ENCODE data around the gene CTH. TPM values are rescaled to one million over a fixed set of nuclear protein-coding genes. Genes with fewer than 3 reads are reported as not detected.

Gene CTH
- total and polyA plus RNA-seq, 2 donors (not counting 1 experiment from before 2014, with no cell fraction given) = 2.6 to 9.7 TPM

- no peaks in the 10 kb centered on the region for H4K20me1 ChIP-seq (ENCODE audit: control insufficient read depth, extremely low read depth, insufficient read depth, low read length)
- TF ChIP-seq EZH2 (IDR thresholded peaks at IDR 0.05; ENCODE audit: low read length, missing control alignments) = no peak
- TF ChIP-seq, protein P1, sequence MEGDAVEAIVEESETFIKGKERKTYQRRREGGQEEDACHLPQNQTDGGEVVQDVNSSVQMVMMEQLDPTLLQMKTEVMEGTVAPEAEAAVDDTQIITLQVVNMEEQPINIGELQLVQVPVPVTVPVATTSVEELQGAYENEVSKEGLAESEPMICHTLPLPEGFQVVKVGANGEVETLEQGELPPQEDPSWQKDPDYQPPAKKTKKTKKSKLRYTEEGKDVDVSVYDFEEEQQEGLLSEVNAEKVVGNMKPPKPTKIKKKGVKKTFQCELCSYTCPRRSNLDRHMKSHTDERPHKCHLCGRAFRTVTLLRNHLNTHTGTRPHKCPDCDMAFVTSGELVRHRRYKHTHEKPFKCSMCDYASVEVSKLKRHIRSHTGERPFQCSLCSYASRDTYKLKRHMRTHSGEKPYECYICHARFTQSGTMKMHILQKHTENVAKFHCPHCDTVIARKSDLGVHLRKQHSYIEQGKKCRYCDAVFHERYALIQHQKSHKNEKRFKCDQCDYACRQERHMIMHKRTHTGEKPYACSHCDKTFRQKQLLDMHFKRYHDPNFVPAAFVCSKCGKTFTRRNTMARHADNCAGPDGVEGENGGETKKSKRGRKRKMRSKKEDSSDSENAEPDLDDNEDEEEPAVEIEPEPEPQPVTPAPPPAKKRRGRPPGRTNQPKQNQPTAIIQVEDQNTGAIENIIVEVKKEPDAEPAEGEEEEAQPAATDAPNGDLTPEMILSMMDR (conservative IDR thresholded peaks at IDR 0.05 in 1 of 2, IDR thresholded peaks at IDR 0.05 in 1 of 2; ENCODE audit: low read depth in 1 of 2, low read length in 2 of 2) = no peak
- no peak overlapping the region for H3K4me3 ChIP-seq (replicated peaks in 1 of 4; ENCODE audit: control extremely low read depth in 1 of 4, insufficient read depth in 1 of 4, low read depth in 3 of 4, low read length in 4 of 4)
- no peak overlapping the region for H3K27ac ChIP-seq (ENCODE audit: insufficient read depth, low read length)
- no peak overlapping the region for H3K4me2 ChIP-seq (ENCODE audit: extremely low read depth, insufficient read depth, low read length)
- H3K9me3 ChIP-seq (ENCODE audit: control insufficient read depth, insufficient read depth, low read depth, low read length) = no peaks in the 10 kb centered on the region
- no peaks in the 10 kb centered on the region for H3K27me3 ChIP-seq (ENCODE audit: control insufficient read depth, insufficient read depth, low read length)
- H3K4me1 ChIP-seq (ENCODE audit: control insufficient read depth, extremely low read depth, insufficient read depth, low read length) = no peaks in the 10 kb centered on the region
- H3K9ac ChIP-seq (ENCODE audit: insufficient read depth, low read length) = no peak overlapping the region
- no peaks in the 10 kb centered on the region for H3K79me2 ChIP-seq (ENCODE audit: control insufficient read depth, insufficient read depth, low read length)
- DNase-seq (ENCODE audit: low read depth in 2 of 2) = no peak
- H3K36me3 ChIP-seq (ENCODE audit: control insufficient read depth, insufficient read depth, low read length) = no peaks in the 10 kb centered on the region
- H2AFZ ChIP-seq (ENCODE audit: low read length) = no peak overlapping the region
Observed at GRCh38 chr1:70384542-70384941, 26.5 kb upstream of the CTH start.

DNA sequence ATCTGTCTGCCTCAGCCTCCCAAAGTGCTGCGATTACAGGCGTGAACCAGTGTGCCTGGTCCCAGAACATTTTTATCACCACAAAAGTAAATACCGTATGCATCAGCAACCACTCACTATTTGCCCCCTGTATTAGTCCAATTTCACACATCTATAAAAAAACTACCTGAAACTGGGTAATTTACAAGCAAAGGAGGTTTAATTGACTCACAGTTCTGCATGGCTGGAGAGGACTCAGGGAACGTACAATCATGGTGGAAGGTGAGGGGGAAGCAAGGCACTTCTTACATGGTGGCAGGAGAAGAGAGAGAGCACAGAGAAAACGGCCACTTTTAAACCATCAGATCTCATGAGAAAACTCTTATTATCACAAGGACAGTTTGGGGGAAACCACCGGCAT lies 25.6 kb upstream of the CTH start:
- H3K9me3 ChIP-seq (ENCODE audit: control insufficient read depth, insufficient read depth, low read depth, low read length) = no peaks in the 10 kb centered on the region
- TF ChIP-seq, protein P1 (conservative IDR thresholded peaks at IDR 0.05 in 1 of 2, IDR thresholded peaks at IDR 0.05 in 1 of 2; ENCODE audit: low read depth in 1 of 2, low read length in 2 of 2) = no peak
- TF ChIP-seq EZH2 (IDR thresholded peaks at IDR 0.05; ENCODE audit: low read length, missing control alignments) = no peak
- no peak for DNase-seq (ENCODE audit: low read depth in 2 of 2)
- H2AFZ ChIP-seq (ENCODE audit: low read length) = no peak overlapping the region
- no peaks in the 10 kb centered on the region for H4K20me1 ChIP-seq (ENCODE audit: control insufficient read depth, extremely low read depth, insufficient read depth, low read length)
- no peaks in the 10 kb centered on the region for H3K79me2 ChIP-seq (ENCODE audit: control insufficient read depth, insufficient read depth, low read length)
- no peak overlapping the region for H3K27ac ChIP-seq (ENCODE audit: insufficient read depth, low read length)
- H3K4me3 ChIP-seq (replicated peaks in 1 of 4; ENCODE audit: control extremely low read depth in 1 of 4, insufficient read depth in 1 of 4, low read depth in 3 of 4, low read length in 4 of 4) = no peak overlapping the region
- no peak overlapping the region for H3K9ac ChIP-seq (ENCODE audit: insufficient read depth, low read length)
- H3K4me1 ChIP-seq (ENCODE audit: control insufficient read depth, extremely low read depth, insufficient read depth, low read length) = no peaks in the 10 kb centered on the region
- no peaks in the 10 kb centered on the region for H3K36me3 ChIP-seq (ENCODE audit: control insufficient read depth, insufficient read depth, low read length)
- H3K4me2 ChIP-seq (ENCODE audit: extremely low read depth, insufficient read depth, low read length) = no peak overlapping the region
- H3K27me3 ChIP-seq (ENCODE audit: control insufficient read depth, insufficient read depth, low read length) = no peaks in the 10 kb centered on the region

- TF ChIP-seq, protein P1 (conservative IDR thresholded peaks at IDR 0.05 in 1 of 2, IDR thresholded peaks at IDR 0.05 in 1 of 2; ENCODE audit: low read depth in 1 of 2, low read length in 2 of 2) = no peak
- no peak for TF ChIP-seq EZH2 (IDR thresholded peaks at IDR 0.05; ENCODE audit: low read length, missing control alignments)
- H3K79me2 ChIP-seq (ENCODE audit: control insufficient read depth, insufficient read depth, low read length) = no peaks in the 10 kb centered on the region
- no peak overlapping the region for H2AFZ ChIP-seq (ENCODE audit: low read length)
Observed at GRCh38 chr1:70386121-70386520, 24.9 kb upstream of the CTH start.

More at GRCh38 chr1:70386121-70386520, 24.9 kb upstream of the CTH start:
- Histone ChIP-seq H3K9me3 (ENCODE audit: control insufficient read depth, insufficient read depth, low read depth, low read length) (no peaks in the 10 kb centered on the region), H4K20me1 (ENCODE audit: control insufficient read depth, extremely low read depth, insufficient read depth, low read length) (no peaks in the 10 kb centered on the region), H3K27ac (ENCODE audit: insufficient read depth, low read length) (no peak overlapping the region), H3K27me3 (ENCODE audit: control insufficient read depth, insufficient read depth, low read length) (no peaks in the 10 kb centered on the region), H3K36me3 (ENCODE audit: control insufficient read depth, insufficient read depth, low read length) (no peaks in the 10 kb centered on the region), H3K9ac (ENCODE audit: insufficient read depth, low read length) (no peak overlapping the region), H3K4me3 (replicated peaks in 1 of 4; ENCODE audit: control extremely low read depth in 1 of 4, insufficient read depth in 1 of 4, low read depth in 3 of 4, low read length in 4 of 4) (no peak overlapping the region), H3K4me2 (ENCODE audit: extremely low read depth, insufficient read depth, low read length) (no peak overlapping the region), H3K4me1 (ENCODE audit: control insufficient read depth, extremely low read depth, insufficient read depth, low read length) (no peaks in the 10 kb centered on the region)
- no peak for DNase-seq (ENCODE audit: low read depth in 2 of 2)

All from fibroblast of lung (primary cell).